Lung (tissue), 12 donors: Measurements from ENCODE around the gene ASCC1. TPM values are rescaled to one million over a fixed set of nuclear protein-coding genes. Genes with fewer than 3 reads are reported as not detected.

Experiments used
- ATAC-seq: fragments of 200-7000 bp; cut with Tn5 transposase; one replicate; pipeline ENCODE4 v1.9.1; 2020; ENCODE audit warnings: moderate number of reproducible peaks; ENCODE audit not compliant: insufficient read depth, low FRiP score
- DNase-seq, 3 donors: peaks; one replicate each; pipeline ENCODE4 v3.0.0-alpha.2; 2013 to 2017
- H3K27ac ChIP-seq, 2 donors: one replicate each; pipeline ENCODE4 v1.5.1; 2013; ENCODE audit warnings: mild to moderate bottlenecking in 2 of 2, moderate library complexity in 2 of 2, control low read depth in 1 of 2, inconsistent platforms in 1 of 2, low read depth in 1 of 2, low read length in 1 of 2
- H3K27me3 ChIP-seq, 3 donors: one replicate each; pipeline ENCODE4 v1.5.1; 2013; ENCODE audit warnings: low read length in 2 of 3; ENCODE audit not compliant: control insufficient read depth in 3 of 3, insufficient read depth in 3 of 3
- H3K36me3 ChIP-seq, 4 donors: one replicate each; pipeline ENCODE4 v1.5.1; 2013; ENCODE audit warnings: low read length in 4 of 4, mild to moderate bottlenecking in 1 of 4, moderate library complexity in 1 of 4; ENCODE audit not compliant: control insufficient read depth in 4 of 4, insufficient read depth in 4 of 4
- H3K4me1 ChIP-seq, 5 donors: one replicate each; pipeline ENCODE4 v1.5.1; 2013; ENCODE audit warnings: low read length in 5 of 5, mild to moderate bottlenecking in 2 of 5, moderate library complexity in 1 of 5; ENCODE audit not compliant: control insufficient read depth in 5 of 5, insufficient read depth in 5 of 5
- H3K4me3 ChIP-seq: one replicate; pipeline ENCODE4 v1.5.1; 2013; ENCODE audit warnings: mild to moderate bottlenecking, control low read depth, moderate library complexity
- H3K9ac ChIP-seq, 2 donors: one replicate each; pipeline ENCODE4 v1.5.1; 2013; ENCODE audit warnings: low read length in 2 of 2, control low read depth in 1 of 2; ENCODE audit not compliant: insufficient read depth in 1 of 2
- H3K9me3 ChIP-seq, 4 donors: one replicate each; pipeline ENCODE4 v1.5.1; 2013; ENCODE audit warnings: low read length in 3 of 4, mild to moderate bottlenecking in 1 of 4, moderate library complexity in 1 of 4; ENCODE audit not compliant: control insufficient read depth in 4 of 4, insufficient read depth in 3 of 4
- WGBS, 2 donors: extraction: QIAGEN DNeasy Blood & Tissue Kit; methylation state at CpG; one replicate each; pipeline ENCODE4 v1.1.7; 2013; 5-methylcytosine and 5-hydroxymethylcytosine counted together
- polyA plus RNA-seq, 2 donors: library from polyadenylated mRNA; stranded (reverse); fragments of 200-250 nt; gene quantifications; one replicate each; pipeline ENCODE4 v1.2.1, GENCODE V29; 2013
- total RNA-seq, 2 donors: library from RNA; depleted of rRNA in 1 of 2; stranded (reverse); fragments of >200 nt in 1 of 2; gene quantifications; one replicate each; pipeline ENCODE4 v1.2.1, GENCODE V29; 2014 to 2021
- TF ChIP-seq, protein P1 (sequence below): IDR thresholded peaks from 2 replicates; pipeline ENCODE4 v1.5.1; 2012; ENCODE audit warnings: mild to moderate bottlenecking; ENCODE audit errors: control extremely low read depth, extremely low read depth
- donor health status: control.
- donor health status: control.
- donor health status: Bipolar disorder and iron deficiency.
- donor health status: healthy.
- donor health status: DM: yes; HTN: yes; CAD: no.

ASCC1 gene
- total and polyA plus RNA-seq, 4 donors, result 9.0 to 29.9 (median 24.2) TPM

DNA sequence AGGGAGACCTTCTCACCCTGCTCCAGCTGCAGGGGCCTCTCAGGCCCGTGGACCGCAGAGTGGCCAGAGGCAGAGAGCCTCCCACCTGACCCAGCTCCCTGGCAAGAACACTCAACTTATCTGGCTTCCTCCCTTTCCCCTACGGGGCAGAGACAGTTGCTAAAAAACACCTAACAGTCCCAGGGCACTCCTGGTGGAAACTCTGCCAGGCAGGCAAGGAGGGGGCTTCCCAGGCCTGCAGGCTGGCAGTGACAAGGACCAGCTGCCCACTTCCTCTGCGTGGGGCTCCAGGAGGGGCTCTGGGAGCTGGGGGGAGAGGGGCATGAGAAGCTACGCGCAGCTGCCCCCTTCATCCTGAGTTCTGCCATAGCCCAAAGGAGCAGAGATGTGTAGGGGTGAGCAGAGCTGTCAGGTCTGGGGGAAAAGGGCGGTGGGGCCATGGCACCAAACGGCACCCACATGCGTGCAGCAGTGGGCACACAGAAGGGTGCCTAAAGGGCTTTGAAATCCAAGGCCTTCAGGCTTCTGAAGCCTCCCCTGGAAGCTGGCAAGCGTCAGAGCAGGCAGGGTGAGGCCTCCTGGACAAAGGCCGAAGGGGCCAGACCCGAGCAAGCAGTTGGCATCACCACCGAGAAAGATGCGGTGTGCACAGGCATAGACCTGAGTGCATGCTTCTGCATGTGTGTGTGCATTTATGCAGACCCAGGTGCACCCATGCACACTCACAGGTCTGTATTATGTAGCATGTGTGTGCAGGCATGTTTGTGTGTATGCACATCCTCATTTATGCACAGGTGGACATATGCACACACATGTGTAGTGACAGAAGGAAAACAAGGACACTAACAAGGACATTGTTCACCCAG lies 142.1 kb downstream of the ASCC1 start:
- H3K9ac ChIP-seq, result no peak overlapping the region
- no peaks in the 10 kb centered on the region for H3K27me3 ChIP-seq
- peaks cover 0 to 10% (median 2%) of the 10 kb centered on the region in 5 donors for H3K4me1 ChIP-seq
- H3K27ac ChIP-seq, result no peak overlapping the region
- TF ChIP-seq, protein P1, sequence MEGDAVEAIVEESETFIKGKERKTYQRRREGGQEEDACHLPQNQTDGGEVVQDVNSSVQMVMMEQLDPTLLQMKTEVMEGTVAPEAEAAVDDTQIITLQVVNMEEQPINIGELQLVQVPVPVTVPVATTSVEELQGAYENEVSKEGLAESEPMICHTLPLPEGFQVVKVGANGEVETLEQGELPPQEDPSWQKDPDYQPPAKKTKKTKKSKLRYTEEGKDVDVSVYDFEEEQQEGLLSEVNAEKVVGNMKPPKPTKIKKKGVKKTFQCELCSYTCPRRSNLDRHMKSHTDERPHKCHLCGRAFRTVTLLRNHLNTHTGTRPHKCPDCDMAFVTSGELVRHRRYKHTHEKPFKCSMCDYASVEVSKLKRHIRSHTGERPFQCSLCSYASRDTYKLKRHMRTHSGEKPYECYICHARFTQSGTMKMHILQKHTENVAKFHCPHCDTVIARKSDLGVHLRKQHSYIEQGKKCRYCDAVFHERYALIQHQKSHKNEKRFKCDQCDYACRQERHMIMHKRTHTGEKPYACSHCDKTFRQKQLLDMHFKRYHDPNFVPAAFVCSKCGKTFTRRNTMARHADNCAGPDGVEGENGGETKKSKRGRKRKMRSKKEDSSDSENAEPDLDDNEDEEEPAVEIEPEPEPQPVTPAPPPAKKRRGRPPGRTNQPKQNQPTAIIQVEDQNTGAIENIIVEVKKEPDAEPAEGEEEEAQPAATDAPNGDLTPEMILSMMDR, result no peak
- no peak for ATAC-seq
- no peak for DNase-seq
- no peaks in the 10 kb centered on the region for H3K9me3 ChIP-seq
- 66 to 69% methylated on average over 14 of the region's 14 CpGs for WGBS, 2 donors
- H3K36me3 ChIP-seq, result peaks cover 0 to 7% (median 0%) of the 10 kb centered on the region in 4 donors
- no peak overlapping the region for H3K4me3 ChIP-seq

DNA sequence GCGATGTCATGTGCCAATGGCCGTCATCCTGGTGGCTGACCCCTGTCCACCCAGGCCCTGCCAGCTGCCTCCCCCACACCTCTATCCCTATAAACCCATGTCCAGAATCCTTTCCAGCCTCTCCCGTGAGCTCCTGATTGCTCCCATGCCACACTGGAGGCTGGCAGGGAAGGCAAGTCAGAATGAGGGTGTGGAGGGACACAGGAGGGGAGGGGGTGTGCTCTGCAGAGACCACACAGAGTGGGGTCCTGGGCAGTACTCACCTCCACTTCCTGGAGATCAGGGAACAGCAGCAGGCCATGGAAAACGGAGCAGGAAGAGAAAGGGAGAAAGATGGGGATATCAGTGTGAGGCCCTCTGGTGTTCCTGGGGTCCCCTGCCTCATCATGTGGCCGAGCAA lies 143.4 kb downstream of the ASCC1 start:
- H3K9me3 ChIP-seq, result no peaks in the 10 kb centered on the region
- peaks cover 0 to 7% (median 0%) of the 10 kb centered on the region in 4 donors for H3K36me3 ChIP-seq
- H3K27me3 ChIP-seq, result no peaks in the 10 kb centered on the region
- TF ChIP-seq, protein P1, result no peak
- WGBS, 2 donors, result 96 to 97% methylated on average over 5 of the region's 5 CpGs
- no peak overlapping the region for H3K9ac ChIP-seq
- ATAC-seq (no peak), DNase-seq (no peak)
- peaks cover 0 to 10% (median 3%) of the 10 kb centered on the region in 5 donors for H3K4me1 ChIP-seq
- no peak overlapping the region for H3K27ac ChIP-seq
- H3K4me3 ChIP-seq, result no peak overlapping the region

DNA sequence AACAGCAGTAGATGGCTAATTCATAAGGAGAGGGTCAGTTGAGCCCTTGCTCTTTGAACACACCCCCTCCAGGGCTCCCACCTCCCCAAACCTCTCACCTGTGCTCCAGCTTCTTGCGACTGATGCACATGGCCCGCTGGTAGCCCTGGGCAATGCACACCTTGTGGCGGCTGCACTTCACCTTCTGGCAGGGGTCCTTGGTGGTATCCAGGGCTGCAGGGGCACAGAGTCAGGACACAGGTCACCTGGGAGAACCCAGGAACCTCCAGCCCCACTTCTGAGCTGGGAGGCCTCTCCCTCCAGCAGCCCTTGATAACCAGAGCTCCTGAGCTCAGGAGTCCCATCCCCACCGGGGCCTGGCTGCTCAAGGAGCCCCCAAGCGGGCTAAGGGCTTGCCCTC lies 144.0 kb downstream of the ASCC1 start:
- Histone ChIP-seq H3K9ac (no peak overlapping the region), H3K27ac (no peak overlapping the region), H3K4me3 (no peak overlapping the region), H3K9me3 (no peaks in the 10 kb centered on the region), H3K4me1 (peaks cover 0 to 14% (median 4%) of the 10 kb centered on the region in 5 donors), H3K27me3 (no peaks in the 10 kb centered on the region), H3K36me3 (peaks cover 0 to 7% (median 0%) of the 10 kb centered on the region in 4 donors)
- no peak for ATAC-seq
- TF ChIP-seq, protein P1, result no peak
- 94 to 98% methylated on average over 5 of the region's 5 CpGs for WGBS, 2 donors
- no peak for DNase-seq
